GM18858 (cell line): ENCODE results near the gene OSGIN1.

Experiments used
- ATAC-seq: cut with Tn5 transposase; IDR thresholded peaks from one replicate; pipeline ENCODE4 v1.9.1; 2021; ENCODE audit not compliant: unreplicated experiment

The OSGIN1 gene

DNA sequence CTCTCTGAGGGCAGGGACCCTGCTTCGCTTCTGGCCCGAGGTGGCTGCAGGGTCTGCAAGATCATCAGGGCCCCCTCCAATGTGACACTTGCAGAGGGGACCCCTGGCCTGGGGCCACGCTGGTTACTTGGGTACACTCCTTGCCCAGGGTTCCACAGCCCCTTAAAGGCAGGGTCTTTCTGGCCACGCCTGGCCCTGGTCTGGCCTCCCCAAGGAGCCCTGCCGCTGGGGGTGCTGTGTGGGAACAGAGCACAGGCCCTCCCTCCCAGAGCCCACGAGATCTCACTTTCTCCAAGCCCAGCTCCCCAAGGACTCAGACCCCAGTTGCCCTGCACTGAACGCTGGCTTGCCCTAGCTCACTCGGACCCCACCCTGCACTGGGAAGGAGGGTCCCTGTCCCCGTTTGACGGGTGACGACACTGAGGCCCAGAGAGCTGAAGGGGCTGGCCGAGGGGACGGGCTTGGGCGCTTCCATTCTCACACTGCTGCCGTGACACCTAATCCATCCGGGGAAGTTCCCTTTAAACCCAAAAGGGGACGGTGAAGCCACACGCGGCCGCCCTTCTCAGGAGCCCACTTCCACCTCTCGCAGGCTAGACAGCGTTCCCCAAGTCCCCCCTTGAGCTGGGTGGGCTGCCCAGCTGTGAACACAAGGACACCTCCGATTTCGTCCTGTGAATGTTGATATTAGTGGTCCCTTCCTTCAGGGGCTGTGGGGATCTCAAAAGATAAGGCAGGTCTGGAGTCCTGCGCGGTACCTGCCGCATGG, 26.9 kb upstream of the OSGIN1 start:
- ATAC-seq: no peak

GRCh38 chr16:83926726-83927397, 26.2 kb upstream of the OSGIN1 start:
- ATAC-seq: no peak

GRCh38 chr16:83928341-83929055, 24.5 kb upstream of the OSGIN1 start:
- no peak for ATAC-seq

DNA sequence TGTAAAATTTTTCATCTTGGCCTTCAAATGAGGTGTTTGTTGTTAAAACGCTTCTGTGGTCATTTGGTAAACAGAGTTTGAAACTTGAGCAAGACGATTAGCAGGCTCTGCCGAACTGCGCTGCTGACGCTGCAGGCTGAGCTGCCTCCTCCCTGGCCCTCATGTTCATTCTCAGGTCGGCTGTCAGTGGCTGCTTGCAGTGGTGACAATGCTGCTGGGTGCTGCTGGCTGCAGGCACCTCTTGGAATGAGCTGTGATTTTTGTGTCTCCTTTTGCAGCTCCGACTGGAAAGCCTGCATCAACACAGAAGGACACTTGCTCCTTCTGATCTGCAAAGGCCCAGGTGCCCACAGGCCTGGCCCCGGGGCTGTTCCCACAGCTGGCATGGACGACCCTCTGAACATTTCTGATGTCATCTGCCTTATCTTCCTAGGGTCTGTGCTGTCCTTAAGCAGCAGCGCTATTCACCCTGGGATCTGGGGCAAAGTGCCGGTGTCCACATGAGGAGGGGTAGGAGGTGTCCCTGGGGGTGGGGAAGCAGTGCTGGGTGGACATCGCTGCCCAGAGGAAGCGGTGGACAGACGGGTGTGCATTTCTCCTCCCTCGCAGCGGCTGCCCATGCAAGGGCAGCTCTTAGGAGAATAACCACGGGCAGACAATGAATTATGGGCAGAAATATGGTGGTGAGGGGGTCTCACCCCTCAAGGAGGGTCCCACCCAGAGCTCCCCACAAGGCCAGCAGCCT, 23.1 kb upstream of the OSGIN1 start:
- no peak for ATAC-seq

DNA sequence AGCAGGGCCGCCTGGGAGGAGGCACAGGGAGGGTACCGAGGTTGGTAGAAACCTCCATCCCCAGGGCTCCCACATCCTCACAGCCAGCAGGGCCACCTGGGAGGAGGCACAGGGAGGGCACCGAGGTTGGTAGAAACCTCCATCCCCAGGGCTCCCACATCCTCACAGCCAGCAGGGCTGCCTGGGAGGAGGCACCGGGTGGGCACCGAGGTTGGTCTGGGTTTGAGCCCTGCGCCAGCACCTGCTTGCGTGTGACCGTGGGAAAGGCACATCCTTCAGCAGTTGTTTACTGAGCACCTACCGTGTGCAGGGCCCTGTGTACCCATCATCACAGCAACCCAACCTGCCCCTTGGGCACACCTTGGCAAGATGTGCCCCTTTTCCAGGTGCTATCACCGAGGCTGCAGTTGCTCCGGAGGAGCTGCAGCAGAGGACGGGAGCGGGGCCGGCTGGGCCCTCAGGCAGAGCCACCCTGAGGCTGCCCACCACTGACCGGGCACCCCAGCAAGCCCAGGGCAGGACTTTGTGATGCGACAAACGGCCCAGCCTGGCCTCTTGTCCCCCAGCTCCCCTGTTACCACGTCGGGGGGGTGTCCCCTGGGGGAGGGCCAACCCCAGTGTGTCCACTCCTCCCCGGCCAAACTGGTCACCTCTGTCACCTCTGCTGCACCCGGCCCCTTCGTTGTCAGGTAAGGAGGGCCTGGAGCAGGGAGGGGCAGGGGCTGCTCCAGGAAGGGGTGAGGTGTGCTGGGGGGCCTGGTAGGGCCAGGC, 22.1 kb upstream of the OSGIN1 start:
- no peak for ATAC-seq

GRCh38 chr16:83931556-83931955, 21.5 kb upstream of the OSGIN1 start:
- no peak for ATAC-seq

- no peak for ATAC-seq
Observed at GRCh38 chr16:83932304-83932703, 20.7 kb upstream of the OSGIN1 start.

DNA sequence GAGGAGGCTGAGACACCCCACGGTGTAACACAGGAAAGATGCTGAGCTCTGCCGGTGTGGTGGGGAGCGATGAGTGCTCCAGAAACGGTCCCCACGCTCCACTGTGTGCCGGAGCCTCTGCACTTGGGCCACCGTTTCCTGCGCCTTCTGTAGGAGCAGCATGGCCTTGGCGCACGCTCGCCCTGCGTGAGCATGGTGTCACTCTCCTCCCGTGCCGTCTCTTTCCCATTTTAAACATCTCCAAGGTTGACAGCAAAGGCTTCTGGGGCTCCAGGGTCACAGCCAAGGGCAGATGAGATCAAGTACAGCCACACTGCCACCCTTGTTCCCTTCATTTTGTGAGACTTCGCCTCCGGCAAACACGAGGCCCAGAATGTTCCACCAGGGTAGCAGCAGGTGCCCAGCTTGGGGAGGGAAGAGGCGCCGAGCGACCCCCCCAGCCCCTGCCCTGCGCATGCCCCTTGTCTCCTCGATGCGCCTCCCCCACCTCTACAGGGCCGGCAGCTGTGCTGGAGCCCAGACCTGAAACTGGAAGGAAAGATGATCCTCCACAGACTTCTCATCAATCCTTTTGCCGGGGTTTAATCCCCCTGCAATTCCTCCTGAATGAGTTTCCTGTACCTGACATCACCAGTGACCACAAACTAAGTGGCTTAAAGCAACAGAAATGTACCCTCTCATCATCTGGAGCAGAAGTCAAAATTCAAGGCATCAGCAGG, 19.9 kb upstream of the OSGIN1 start:
- no peak for ATAC-seq

GRCh38 chr16:83933885-83934683, 19.0 kb upstream of the OSGIN1 start:
- ATAC-seq: no peak

- ATAC-seq: no peak
Observed at GRCh38 chr16:83934684-83934977, 18.4 kb upstream of the OSGIN1 start.

DNA sequence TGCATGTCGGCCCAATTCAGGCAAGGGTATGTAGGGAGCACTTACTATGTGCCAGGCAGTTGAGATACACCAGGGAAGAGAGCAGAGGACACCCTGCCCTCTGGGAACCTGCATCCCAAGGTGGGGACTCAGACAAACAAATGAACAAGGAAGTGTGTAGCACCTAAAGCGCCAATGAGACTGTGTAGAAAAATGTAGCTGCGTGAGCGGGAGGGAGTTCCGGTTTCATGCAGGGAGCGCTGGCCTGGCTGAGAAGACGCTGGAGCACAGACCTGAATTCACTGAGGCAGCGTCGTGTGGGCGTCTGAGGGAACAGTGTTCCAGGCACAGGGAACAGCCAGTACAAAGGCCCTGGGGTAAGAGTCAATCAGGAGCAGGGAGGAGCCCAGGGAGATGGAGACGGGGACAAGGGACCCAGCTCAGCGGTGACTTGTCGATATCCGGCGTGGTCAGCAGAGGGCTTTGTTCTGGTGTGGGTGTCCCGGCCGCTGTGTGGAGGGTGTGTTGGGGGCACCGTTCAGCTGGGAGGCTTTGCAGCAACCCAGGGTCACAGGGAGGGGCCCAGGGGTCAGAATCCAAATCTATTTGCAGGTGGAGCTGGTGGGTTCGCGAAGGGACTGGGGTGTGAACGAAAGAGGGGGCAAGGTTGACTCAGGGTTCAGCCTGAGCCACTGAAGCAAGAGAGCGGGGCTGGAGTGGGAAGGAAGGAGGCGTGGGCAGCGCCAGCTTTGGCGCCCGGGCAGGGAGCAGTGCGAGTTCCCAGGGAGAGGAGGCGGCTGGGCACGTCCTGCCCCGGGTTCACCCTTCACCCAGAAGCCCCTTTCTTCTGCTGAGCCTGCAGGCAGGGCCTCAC, 17.8 kb upstream of the OSGIN1 start:
- ATAC-seq: no peak

- ATAC-seq: no peak
Observed at GRCh38 chr16:83935858-83936255, 17.2 kb upstream of the OSGIN1 start.

DNA sequence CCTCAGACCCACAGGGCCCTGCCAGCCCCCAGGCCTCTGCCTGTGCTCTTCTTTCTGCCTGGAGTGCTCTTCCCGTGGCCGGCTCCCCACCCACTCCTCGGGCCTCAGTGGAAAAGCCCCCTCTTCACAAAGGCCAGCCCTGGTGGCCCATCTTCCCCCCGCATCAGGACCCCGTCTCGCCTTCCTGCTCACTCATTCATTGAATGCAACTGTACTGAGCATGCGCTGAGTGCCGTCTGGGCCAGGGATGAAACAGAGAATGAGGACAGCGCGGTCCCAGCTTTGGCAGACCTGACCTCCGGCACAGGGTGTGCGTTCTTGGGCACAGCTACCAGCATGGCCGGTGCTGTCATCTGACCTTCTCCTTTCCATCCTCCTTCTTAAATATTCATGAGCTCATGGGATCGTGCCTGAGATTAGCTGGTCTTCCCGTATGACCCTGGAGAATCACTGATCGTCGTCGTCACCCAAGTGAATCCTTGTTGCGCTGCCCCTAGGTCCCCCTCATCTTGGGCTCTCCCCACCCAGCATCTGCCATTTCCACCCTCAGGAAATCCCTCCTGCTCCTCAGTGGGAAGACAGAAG, 16.4 kb upstream of the OSGIN1 start:
- ATAC-seq: no peak

GRCh38 chr16:83937267-83937666, 15.8 kb upstream of the OSGIN1 start:
- ATAC-seq: no peak

- no peak for ATAC-seq
Observed at GRCh38 chr16:83937922-83938885, 14.8 kb upstream of the OSGIN1 start.

- ATAC-seq: no peak
Observed at GRCh38 chr16:83939266-83939855, 13.7 kb upstream of the OSGIN1 start.

DNA sequence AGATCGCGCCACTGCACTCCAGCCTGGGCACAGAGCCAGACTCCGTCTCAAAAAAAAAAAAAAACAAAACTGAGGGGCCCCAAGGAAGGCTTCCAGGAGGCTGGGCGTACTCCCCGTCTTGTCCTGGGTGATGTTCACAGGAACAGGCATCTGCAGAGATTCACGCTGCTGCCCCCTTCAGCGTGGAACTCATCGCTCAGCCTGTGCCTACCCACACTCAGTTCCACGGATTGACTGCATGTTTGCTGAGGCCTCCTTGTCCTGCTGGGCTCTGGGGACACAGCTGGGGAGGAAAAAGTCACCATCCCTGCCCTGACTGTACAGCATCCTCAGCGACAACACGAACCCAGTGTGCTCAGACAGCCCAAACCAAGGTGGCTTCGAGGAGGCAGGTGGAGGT, 12.9 kb upstream of the OSGIN1 start:
- ATAC-seq: no peak
